Right forelimb (tissue), 1 donor: ENCODE data around the gene TET3.

Experiments
- DNase-seq: peaks from one replicate; pipeline ENCODE4 v3.0.0-alpha.2; 2018

TET3 gene

DNA sequence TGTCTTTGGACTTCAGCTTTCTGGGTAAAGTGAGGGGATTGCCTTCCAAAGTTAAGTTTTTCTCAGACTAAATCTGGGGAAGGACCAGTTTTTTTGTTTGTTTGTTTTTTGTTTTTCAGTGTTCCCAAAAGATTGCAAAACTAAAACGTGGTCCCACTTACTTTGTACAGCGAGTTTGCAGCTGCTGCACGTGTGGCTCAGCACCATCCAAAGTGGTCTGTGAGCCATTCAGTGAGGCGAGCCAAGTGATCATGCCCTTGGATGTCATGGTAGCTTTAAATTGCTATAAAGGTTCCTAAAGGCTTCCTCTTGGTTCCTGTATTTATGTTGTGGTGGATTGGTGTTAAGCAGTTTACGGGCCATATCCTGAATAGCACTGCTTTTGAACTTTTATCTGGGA is 23.0 kb downstream of the TET3 start:
- DNase-seq: no peak

GRCh38 chr2:74008761-74009395 is 24.2 kb downstream of the TET3 start:
- no peak for DNase-seq

- no peak for DNase-seq
Observed at GRCh38 chr2:74009577-74009976, 24.9 kb downstream of the TET3 start.

GRCh38 chr2:74010087-74010541 is 25.4 kb downstream of the TET3 start:
- no peak for DNase-seq

- DNase-seq: no peak
Observed at GRCh38 chr2:74011246-74011645, 26.5 kb downstream of the TET3 start.

DNA sequence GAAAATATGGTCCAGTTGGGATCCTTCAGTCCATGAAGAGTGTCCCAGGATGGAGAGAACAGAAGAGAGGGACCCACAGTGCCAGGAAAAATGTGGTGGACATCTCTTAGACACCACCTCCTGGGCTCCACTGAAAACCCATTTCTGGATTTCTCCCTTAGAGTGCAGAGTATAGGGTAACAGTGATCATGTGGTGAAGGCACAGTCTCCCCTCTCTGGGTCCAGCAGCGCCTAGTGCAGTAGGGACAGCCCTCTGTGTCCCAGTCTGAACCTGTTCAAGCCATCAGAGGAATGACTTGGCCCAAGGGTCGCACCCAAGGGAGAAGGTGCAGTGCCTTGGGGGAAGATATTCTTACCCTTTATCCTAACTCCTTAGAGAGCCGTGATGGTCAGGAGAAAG is 30.1 kb downstream of the TET3 start:
- DNase-seq: no peak

GRCh38 chr2:74017223-74017622 is 32.5 kb downstream of the TET3 start:
- no peak for DNase-seq

DNA sequence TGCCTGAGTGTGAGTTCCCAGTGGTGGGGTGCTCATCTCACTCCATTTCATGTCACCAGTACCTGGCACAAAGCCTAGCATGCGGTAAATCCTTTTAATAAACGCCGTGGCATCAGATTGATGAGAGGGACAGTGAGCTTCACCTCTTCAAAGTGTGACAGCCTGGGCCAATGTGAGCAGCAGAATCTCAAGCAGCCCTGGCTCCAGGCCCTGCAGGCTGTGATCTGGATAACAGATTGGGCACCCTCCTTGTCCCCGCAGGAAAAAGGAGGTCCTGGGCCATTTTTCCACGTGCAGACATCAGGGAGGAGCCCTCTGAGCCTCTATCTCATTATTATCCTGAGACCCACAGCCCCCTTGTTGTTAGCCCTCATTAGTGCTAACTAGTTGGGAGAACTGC is 34.8 kb downstream of the TET3 start:
- no peak for DNase-seq

GRCh38 chr2:74020702-74021406 is 36.1 kb downstream of the TET3 start:
- DNase-seq: no peak

DNA sequence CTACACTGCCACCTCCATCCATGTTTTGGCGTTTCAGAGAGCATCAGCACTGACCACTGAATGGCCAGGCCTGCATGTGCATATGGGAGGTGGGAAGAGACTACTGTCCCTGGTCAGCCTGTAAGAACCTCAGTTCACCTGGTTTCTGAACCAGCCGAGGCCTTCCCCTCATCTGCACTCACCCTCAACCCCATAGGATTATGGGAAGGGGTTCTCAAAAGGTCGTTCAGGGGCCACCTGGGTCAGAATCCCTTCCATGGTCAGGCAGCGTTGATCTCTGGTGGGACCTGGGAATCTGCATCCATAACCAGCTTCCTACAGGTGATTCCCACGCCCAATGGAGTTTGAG is 36.7 kb downstream of the TET3 start:
- DNase-seq: no peak

DNA sequence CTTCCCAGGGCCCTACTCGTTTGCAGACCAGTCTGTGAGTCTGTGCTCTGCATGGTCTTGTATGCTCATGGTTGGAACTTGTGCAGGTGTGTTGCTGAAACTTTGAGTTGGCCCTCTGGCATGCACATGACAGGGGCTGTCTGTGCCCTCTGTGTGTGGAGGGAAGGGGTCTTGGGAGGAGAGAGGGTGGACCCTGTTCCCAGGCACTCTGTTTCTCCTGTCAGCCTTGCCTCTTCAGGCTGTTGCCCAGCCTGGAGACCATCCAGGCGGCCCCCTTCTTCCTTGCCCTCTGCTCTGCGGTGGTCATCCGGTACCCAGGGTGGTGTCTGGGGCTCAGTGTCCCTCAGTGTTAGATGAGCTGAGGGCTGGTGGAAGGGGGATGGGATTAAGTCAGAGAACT is 39.5 kb downstream of the TET3 start:
- DNase-seq: no peak

GRCh38 chr2:74025971-74026612 is 41.4 kb downstream of the TET3 start:
- DNase-seq: no peak

GRCh38 chr2:74026687-74027241 is 42.1 kb downstream of the TET3 start:
- DNase-seq: no peak

DNA sequence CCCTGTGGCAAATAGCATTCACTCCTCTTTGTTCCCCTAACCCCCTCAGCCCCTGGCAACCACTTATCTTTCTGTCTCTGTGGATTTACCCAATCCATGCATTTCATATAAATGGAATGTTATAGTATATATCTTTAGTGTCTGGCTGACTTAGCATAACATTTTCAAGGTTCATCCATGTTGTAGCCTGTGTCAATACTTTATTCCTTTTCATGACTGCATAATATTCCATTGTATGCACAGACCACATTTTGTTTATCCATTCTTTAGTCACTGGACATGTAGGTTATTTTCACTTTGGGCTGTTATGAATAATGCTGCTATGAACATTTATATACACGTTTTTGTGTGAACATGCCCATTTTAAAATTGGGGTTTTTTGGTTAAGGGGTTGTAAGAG is 42.8 kb downstream of the TET3 start:
- DNase-seq: no peak

DNA sequence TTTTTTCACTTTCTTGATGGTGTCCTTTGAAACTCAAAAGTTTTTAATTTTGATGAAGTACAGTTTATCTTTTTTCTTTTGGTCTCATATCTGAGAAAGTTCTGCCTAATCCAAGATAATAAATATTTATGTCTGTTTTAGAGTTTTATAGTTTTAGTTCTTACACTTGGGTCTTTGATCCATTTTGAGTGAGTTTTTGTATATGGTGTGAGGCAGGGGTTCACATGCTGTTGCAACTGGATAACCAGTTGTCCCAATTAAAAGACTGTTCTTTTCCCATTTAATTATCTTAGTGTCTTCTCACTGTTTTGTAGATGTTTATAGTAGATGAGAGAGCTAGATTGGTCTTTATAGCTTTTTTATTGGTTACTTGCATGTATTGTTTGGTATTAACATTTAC is 43.6 kb downstream of the TET3 start:
- no peak for DNase-seq

DNA sequence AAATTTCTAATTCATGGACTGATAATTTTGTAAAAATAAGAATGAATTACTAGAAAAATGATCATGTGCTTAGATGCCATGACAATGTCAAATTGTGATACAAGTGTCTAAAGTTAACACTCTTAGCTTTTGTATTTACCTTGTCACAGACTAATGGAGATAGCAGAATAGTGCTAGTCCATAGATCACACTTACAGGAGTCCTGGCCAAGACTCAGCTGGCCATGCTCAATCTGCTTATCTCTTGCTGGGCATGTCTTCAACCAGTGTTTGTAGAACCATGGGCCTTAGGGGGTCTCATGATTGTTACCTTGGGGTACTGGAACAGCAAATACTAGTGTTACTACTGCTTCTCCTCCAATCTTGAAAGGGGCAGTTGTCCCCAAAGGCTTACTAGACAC is 44.0 kb downstream of the TET3 start:
- no peak for DNase-seq

- no peak for DNase-seq
Observed at GRCh38 chr2:74029714-74030397, 45.1 kb downstream of the TET3 start.

GRCh38 chr2:74031221-74031620 is 46.5 kb downstream of the TET3 start:
- DNase-seq: no peak

- DNase-seq: no peak
Observed at GRCh38 chr2:74031959-74032287, 47.2 kb downstream of the TET3 start.

DNA sequence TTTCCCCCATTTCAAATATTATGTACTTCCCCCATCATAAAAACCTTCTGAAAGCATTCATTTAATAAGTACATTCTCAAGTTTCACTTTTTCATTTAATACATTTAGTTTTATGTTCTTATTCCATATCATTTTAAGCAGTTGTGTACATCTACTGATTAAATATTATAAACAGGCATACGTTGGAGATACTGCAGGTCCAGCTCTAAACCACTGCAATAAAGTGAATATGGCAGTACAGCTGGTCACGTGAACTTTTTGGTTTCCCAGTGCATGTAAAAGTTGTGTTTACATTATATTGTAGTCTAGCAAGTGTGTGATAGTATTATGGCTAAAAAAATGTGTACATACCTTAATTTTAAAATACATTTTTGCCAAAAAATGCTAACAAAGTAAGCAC is 48.7 kb downstream of the TET3 start:
- no peak for DNase-seq
